Upper lobe of left lung (tissue), 4 donors: Measurements from ENCODE around the gene ZFAND6.

Experiments used
- EP300 ChIP-seq, 4 donors: sonication (generic); formaldehyde crosslinking; IDR thresholded peaks; one replicate each; pipeline ENCODE4 v1.5.1; 2017; ENCODE audit warnings: antibody characterized with exemption in 4 of 4, control low read depth in 2 of 4
- POLR2A ChIP-seq, 4 donors: fragments of 450-650 bp; IDR thresholded peaks; one replicate each; pipeline ENCODE4 v1.5.1; 2016 to 2017; ENCODE audit warnings: antibody characterized with exemption in 4 of 4, mild to moderate bottlenecking in 2 of 4
- POLR2AphosphoS5 ChIP-seq, 2 donors: sonication (generic); formaldehyde crosslinking; IDR thresholded peaks; one replicate each; pipeline ENCODE4 v1.5.1; 2017; ENCODE audit warnings: antibody characterized with exemption in 2 of 2
- TF ChIP-seq, protein P1 (sequence below), 6 experiments: fragments of 450-650 bp in 4 of 6; fragments of 200-600 bp in 2 of 6; sonication (generic) in 2 of 6; IDR thresholded peaks; one replicate each; pipeline ENCODE4 v1.5.1; 2016 to 2019; ENCODE audit warnings: antibody characterized with exemption in 6 of 6

DNA sequence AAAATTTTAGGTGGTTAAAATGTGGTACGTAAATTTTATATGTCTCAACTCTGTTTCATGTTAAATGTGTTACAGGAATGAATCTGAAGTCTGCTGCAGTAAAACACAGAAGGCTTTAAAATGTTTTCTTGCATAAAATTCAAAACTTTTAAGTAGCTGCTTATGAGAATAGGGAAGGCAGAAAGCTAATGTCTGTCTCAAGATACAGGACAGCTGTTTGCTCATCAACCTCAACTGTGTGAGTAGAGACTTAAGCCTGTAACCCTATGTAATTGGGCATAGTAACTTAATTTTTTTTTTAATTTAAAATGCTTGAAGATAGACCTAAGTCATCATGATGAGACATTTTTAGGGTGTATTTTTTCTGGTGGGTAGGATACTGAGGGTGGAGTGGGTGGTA lies 38.9 kb downstream of the ZFAND6 start:
- TF ChIP-seq, protein P1, sequence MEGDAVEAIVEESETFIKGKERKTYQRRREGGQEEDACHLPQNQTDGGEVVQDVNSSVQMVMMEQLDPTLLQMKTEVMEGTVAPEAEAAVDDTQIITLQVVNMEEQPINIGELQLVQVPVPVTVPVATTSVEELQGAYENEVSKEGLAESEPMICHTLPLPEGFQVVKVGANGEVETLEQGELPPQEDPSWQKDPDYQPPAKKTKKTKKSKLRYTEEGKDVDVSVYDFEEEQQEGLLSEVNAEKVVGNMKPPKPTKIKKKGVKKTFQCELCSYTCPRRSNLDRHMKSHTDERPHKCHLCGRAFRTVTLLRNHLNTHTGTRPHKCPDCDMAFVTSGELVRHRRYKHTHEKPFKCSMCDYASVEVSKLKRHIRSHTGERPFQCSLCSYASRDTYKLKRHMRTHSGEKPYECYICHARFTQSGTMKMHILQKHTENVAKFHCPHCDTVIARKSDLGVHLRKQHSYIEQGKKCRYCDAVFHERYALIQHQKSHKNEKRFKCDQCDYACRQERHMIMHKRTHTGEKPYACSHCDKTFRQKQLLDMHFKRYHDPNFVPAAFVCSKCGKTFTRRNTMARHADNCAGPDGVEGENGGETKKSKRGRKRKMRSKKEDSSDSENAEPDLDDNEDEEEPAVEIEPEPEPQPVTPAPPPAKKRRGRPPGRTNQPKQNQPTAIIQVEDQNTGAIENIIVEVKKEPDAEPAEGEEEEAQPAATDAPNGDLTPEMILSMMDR (IDR thresholded peaks at IDR 0.05) = no peak
- TF ChIP-seq POLR2A (IDR thresholded peaks at IDR 0.05) (no peak), EP300 (IDR thresholded peaks at IDR 0.05) (no peak), POLR2AphosphoS5 (IDR thresholded peaks at IDR 0.05) (no peak)
